ENCODE data around the gene ATP1B3. TPM values are rescaled to one million over a fixed set of nuclear protein-coding genes. Genes with fewer than 3 reads are reported as not detected.

ATP1B3 gene
- total and polyA plus RNA-seq, 2 of the 13 experiments (the other 11 are each of a cell fraction or from before 2014, with no cell fraction given), result 84.3 to 93.6 TPM

- TF ChIP-seq BRF2 (CRISPR knock-in tag; IDR thresholded peaks at IDR 0.05) (no peak), ZNF431 (CRISPR knock-in tag; IDR thresholded peaks at IDR 0.05; ENCODE audit: borderline replicate concordance, low read depth) (no peak), ZNF790 (CRISPR knock-in tag; IDR thresholded peaks at IDR 0.05; ENCODE audit: borderline replicate concordance) (no peak), SMC3 (IDR thresholded peaks at IDR 0.05; ENCODE audit: low read length) (no peak), ZNF329 (CRISPR knock-in tag; IDR thresholded peaks at IDR 0.05; ENCODE audit: low read depth) (no peak), SAP130 (CRISPR knock-in tag; IDR thresholded peaks at IDR 0.05; ENCODE audit: low read depth) (no peak), ZBTB25 (CRISPR knock-in tag; IDR thresholded peaks at IDR 0.05) (no peak)
- TF ChIP-seq, protein P1, sequence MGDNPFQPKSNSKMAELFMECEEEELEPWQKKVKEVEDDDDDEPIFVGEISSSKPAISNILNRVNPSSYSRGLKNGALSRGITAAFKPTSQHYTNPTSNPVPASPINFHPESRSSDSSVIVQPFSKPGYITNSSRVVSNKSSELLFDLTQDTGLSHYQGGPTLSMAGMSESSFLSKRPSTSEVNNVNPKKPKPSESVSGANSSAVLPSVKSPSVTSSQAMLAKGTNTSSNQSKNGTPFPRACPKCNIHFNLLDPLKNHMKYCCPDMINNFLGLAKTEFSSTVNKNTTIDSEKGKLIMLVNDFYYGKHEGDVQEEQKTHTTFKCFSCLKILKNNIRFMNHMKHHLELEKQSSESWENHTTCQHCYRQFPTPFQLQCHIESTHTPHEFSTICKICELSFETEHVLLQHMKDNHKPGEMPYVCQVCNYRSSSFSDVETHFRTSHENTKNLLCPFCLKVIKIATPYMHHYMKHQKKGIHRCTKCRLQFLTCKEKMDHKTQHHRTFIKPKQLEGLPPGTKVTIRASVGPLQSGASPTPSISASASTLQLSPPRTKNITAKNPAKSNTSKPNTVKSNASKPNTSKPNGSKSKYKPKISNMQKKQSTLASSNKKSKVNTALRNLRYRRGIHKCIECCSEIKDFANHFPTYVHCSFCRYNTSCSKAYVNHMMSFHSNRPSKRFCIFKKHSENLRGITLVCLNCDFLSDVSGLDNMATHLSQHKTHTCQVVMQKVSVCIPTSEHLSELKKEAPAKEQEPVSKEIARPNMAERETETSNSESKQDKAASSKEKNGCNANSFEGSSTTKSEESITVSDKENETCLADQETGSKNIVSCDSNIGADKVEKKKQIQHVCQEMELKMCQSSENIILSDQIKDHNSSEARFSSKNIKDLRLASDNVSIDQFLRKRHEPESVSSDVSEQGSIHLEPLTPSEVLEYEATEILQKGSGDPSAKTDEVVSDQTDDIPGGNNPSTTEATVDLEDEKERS (CRISPR knock-in tag; IDR thresholded peaks at IDR 0.05), result no peak
- TF ChIP-seq, protein P2, sequence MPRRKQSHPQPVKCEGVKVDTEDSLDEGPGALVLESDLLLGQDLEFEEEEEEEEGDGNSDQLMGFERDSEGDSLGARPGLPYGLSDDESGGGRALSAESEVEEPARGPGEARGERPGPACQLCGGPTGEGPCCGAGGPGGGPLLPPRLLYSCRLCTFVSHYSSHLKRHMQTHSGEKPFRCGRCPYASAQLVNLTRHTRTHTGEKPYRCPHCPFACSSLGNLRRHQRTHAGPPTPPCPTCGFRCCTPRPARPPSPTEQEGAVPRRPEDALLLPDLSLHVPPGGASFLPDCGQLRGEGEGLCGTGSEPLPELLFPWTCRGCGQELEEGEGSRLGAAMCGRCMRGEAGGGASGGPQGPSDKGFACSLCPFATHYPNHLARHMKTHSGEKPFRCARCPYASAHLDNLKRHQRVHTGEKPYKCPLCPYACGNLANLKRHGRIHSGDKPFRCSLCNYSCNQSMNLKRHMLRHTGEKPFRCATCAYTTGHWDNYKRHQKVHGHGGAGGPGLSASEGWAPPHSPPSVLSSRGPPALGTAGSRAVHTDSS (CRISPR knock-in tag; conservative IDR thresholded peaks at IDR 0.05), result no peak
- TF ChIP-seq, protein P3, sequence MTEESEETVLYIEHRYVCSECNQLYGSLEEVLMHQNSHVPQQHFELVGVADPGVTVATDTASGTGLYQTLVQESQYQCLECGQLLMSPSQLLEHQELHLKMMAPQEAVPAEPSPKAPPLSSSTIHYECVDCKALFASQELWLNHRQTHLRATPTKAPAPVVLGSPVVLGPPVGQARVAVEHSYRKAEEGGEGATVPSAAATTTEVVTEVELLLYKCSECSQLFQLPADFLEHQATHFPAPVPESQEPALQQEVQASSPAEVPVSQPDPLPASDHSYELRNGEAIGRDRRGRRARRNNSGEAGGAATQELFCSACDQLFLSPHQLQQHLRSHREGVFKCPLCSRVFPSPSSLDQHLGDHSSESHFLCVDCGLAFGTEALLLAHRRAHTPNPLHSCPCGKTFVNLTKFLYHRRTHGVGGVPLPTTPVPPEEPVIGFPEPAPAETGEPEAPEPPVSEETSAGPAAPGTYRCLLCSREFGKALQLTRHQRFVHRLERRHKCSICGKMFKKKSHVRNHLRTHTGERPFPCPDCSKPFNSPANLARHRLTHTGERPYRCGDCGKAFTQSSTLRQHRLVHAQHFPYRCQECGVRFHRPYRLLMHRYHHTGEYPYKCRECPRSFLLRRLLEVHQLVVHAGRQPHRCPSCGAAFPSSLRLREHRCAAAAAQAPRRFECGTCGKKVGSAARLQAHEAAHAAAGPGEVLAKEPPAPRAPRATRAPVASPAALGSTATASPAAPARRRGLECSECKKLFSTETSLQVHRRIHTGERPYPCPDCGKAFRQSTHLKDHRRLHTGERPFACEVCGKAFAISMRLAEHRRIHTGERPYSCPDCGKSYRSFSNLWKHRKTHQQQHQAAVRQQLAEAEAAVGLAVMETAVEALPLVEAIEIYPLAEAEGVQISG (CRISPR knock-in tag; IDR thresholded peaks at IDR 0.05), result no peak
These were observed 53.0 kb downstream of the ATP1B3 start (continued) for GRCh38 chr3:141929341-141929995.

All from HepG2 (cell line).